ENCODE measurements around the gene STX4. TPM values are rescaled to one million over a fixed set of nuclear protein-coding genes. Genes with fewer than 3 reads are reported as not detected.

Gene STX4
- total RNA-seq, 1 donor, result 26.8 TPM

DNA sequence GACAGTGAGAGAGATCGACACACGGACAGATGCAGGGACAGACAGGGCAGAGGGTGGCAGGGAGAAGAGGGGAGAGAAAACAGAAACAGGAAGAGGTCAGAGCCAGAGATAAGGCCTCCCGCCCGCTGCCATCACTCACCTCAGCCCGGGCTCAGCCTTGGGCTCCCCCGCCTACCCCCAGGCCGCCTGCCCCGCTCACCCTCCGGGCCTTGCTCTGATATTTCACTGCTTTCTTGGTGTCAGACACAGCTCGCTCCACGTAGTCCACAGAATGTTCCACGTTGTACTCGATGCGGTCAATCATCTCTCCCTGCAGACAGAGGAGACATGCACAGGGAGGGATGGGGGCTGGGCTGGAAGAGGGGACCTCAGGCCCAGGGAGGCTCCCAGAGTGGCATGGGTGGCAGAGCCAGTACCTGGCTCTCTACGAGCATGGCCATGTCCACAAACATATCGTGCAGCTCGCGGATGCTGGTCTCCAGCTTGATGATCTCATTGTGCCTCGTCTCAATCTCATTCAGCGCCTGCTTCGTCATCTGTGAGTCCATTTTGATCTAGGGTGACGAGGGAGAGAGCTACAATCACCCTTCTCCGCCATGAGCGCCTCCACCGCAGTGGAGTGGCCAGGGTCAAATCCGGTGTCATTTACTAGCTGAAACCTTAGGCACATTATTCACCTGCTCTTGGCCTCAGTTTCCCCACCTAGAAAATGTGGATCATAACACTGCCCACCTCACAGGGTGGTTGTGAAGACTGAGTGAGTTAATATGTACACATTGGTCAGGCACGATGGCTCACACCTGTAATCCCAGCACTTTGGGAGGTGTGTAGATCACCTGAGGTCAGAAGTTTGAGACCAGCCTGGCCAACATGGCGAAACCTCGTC is 40.2 kb upstream of the STX4 start:
- no peaks in the 10 kb centered on the region for H4K20me1 ChIP-seq (ENCODE audit: insufficient read depth, low read length)
- TF ChIP-seq, protein P1, sequence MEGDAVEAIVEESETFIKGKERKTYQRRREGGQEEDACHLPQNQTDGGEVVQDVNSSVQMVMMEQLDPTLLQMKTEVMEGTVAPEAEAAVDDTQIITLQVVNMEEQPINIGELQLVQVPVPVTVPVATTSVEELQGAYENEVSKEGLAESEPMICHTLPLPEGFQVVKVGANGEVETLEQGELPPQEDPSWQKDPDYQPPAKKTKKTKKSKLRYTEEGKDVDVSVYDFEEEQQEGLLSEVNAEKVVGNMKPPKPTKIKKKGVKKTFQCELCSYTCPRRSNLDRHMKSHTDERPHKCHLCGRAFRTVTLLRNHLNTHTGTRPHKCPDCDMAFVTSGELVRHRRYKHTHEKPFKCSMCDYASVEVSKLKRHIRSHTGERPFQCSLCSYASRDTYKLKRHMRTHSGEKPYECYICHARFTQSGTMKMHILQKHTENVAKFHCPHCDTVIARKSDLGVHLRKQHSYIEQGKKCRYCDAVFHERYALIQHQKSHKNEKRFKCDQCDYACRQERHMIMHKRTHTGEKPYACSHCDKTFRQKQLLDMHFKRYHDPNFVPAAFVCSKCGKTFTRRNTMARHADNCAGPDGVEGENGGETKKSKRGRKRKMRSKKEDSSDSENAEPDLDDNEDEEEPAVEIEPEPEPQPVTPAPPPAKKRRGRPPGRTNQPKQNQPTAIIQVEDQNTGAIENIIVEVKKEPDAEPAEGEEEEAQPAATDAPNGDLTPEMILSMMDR (IDR thresholded peaks at IDR 0.05; ENCODE audit: extremely low read depth, low read depth, low read length), result no peak

DNA sequence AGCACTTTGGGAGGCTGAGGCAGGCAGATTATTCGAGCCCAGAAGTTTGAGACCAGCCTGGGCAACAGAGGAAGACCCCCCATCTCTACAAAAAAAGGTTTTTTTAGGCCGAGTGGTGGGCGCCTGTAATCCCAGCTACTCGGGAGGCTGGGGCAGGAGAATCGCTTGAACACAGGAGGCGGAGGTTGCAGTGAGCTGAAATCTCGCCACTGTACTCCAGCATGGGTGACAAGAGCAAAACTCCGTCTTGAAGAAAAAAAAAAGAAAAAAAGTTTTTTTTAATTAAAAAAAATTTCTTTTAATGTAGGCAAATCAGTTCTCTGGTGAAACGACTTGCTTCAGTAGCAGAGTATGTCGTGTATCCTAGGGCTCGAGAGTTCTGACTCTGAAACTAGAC is 37.4 kb upstream of the STX4 start:
- Histone ChIP-seq H3K9me3 (ENCODE audit: low read depth, low read length) (no peaks in the 10 kb centered on the region), H3K27ac (ENCODE audit: low read depth, low read length) (peak overlapping the region; percentile 63), H3K4me1 (ENCODE audit: insufficient read depth, low read length) (peaks cover 26% of the 10 kb centered on the region), H2AFZ (ENCODE audit: low read length) (no peak overlapping the region), H3K4me2 (ENCODE audit: insufficient read depth, low read length) (peak overlapping the region; percentile 97), H3K4me3 (ENCODE audit: insufficient read depth, low read length) (no peak overlapping the region), H4K20me1 (ENCODE audit: insufficient read depth, low read length) (no peaks in the 10 kb centered on the region), H3K27me3 (ENCODE audit: insufficient read depth, low read length) (no peaks in the 10 kb centered on the region), H3K36me3 (ENCODE audit: insufficient read depth, low read length) (no peaks in the 10 kb centered on the region), H3K79me2 (ENCODE audit: insufficient read depth, low read length) (no peaks in the 10 kb centered on the region)
- TF ChIP-seq, protein P1 (IDR thresholded peaks at IDR 0.05; ENCODE audit: extremely low read depth, low read depth, low read length), result no peak
- DNase-seq (ENCODE audit: insufficient read length, low spot score, missing footprints), result no peak

More for the DNA sequence above, 40.2 kb upstream of the STX4 start:
- Histone ChIP-seq H3K27ac (ENCODE audit: low read depth, low read length) (no peak overlapping the region), H3K4me3 (ENCODE audit: insufficient read depth, low read length) (no peak overlapping the region), H3K79me2 (ENCODE audit: insufficient read depth, low read length) (no peaks in the 10 kb centered on the region), H2AFZ (ENCODE audit: low read length) (no peak overlapping the region), H3K27me3 (ENCODE audit: insufficient read depth, low read length) (no peaks in the 10 kb centered on the region), H3K4me1 (ENCODE audit: insufficient read depth, low read length) (peaks cover 10% of the 10 kb centered on the region), H3K36me3 (ENCODE audit: insufficient read depth, low read length) (no peaks in the 10 kb centered on the region), H3K9me3 (ENCODE audit: low read depth, low read length) (no peaks in the 10 kb centered on the region), H3K4me2 (ENCODE audit: insufficient read depth, low read length) (no peak overlapping the region)
- DNase-seq (ENCODE audit: insufficient read length, low spot score, missing footprints), result no peak

DNA sequence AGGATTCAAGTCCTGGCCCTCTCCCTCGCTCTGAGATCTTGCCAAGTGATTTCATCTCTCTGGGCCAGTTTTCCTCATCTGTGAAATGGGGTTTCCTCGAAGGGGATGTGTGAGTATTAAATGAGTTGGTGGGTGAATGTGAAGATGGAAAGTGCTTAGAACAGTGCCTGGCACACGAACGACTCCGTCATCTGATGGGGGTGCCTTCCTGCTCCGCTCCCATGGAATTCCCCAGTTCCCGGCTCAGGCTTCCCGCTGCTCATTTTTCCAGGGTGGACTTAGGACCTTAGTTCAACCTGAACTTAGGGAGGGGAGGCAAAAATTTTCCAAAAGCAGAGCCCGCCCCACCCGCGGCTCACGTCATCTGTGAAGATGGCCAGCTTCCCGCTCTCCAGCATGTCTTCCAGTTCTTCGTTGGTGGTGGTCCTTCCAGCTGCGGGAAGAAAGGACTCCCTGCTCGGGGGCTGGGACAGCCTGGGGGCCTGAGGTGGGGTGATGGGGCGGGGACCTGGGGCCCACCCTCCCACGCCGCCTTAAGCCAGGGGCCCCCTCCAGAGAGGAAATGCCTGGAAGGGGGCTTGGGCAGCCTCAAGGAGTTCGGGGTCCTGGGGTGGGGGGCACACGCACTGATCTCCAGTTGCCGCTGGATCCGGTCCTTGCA is 36.9 kb upstream of the STX4 start:
- H3K27me3 ChIP-seq (ENCODE audit: insufficient read depth, low read length), result no peaks in the 10 kb centered on the region
- H3K36me3 ChIP-seq (ENCODE audit: insufficient read depth, low read length), result no peaks in the 10 kb centered on the region
- TF ChIP-seq, protein P1 (IDR thresholded peaks at IDR 0.05; ENCODE audit: extremely low read depth, low read depth, low read length), result no peak
- no peaks in the 10 kb centered on the region for H3K9me3 ChIP-seq (ENCODE audit: low read depth, low read length)
- H3K79me2 ChIP-seq (ENCODE audit: insufficient read depth, low read length), result no peaks in the 10 kb centered on the region
- H3K4me2 ChIP-seq (ENCODE audit: insufficient read depth, low read length), result peak overlapping the region; percentile 97
- peak overlapping the region; percentile 63 for H3K27ac ChIP-seq (ENCODE audit: low read depth, low read length)
- H3K4me1 ChIP-seq (ENCODE audit: insufficient read depth, low read length), result peaks cover 26% of the 10 kb centered on the region
- H3K4me3 ChIP-seq (ENCODE audit: insufficient read depth, low read length), result peak overlapping the region; percentile 78
- no peaks in the 10 kb centered on the region for H4K20me1 ChIP-seq (ENCODE audit: insufficient read depth, low read length)
- peak overlapping the region; percentile 92 for H2AFZ ChIP-seq (ENCODE audit: low read length)
- peak; percentile 79 for DNase-seq (ENCODE audit: insufficient read length, low spot score, missing footprints)

Data from osteoblast (primary cell).